Measurements from ENCODE around the gene MYCBP2.

- TF ChIP-seq CTCF (conservative IDR thresholded peaks at IDR 0.05; ENCODE audit: low read depth, low read length) (no peak), EZH2phosphoT487 (IDR thresholded peaks at IDR 0.05; ENCODE audit: borderline replicate concordance, low read length) (no peak)
These were observed 270.0 kb downstream of the MYCBP2 start for GRCh38 chr13:77056886-77057285.
